Dermis microvascular lymphatic vessel endothelial cell (primary cell): ENCODE measurements around the gene COPS8. TPM values are rescaled to one million over a fixed set of nuclear protein-coding genes. Genes with fewer than 3 reads are reported as not detected.
A peak's percentile ranks its signal among the peaks of the same experiment; 100 is the strongest.

ENCODE experiments used
- DNase-seq, 2 donors: peaks; one replicate each; pipeline versions ENCODE4 v3.0.0 to v3.0.0-alpha.2; 2010; ENCODE audit warnings: low read depth in 2 of 2
- total RNA-seq: library from RNA; depleted of rRNA; stranded (reverse); fragments of >200 nt; gene quantifications from 2 replicates; pipeline ENCODE4 v1.2.1, GENCODE V29; 2014

The COPS8 gene
- total RNA-seq, 1 donor from 2014 or later = 63.7 TPM

DNA sequence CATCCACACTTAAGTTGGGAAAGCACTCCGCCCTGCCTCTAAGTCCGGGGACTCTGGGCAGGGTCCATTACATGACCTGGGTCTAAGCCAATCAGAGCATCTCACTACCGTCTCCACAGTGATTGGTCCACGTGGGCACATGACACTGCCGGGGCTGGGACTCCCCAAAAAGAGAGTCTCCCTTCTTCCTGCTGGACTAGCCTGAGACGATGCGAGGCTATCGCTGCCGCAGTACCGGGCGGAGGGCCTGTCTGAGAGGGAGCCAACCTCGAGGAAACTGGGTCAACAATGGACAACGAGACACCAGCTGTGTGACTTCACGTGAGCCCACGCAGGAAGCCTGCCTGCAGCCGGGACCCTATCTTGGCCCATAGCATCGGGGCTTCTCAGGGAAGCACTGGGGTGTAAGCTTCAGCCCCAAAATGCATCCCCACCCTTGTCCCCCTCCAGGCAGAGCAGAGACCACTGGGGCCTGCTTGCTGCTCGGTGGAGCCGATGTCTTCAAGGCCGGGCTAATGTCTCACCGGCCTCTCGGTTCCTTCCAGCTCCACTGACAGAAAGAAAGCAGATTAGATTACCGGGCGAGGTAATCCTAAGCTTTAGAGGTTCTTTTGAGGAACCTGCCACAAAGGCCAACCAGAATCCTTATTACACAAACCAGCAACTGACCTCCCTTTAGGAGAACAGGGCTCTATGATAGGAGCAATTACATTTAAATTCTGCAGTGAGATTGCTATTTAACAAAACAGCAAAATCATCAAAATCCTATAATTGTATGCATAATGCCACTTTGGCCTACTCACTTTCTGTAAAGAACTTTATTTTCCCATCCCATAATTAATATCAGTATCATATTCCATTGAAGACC, 21.3 kb upstream of the COPS8 start:
- DNase-seq = no peak

DNA sequence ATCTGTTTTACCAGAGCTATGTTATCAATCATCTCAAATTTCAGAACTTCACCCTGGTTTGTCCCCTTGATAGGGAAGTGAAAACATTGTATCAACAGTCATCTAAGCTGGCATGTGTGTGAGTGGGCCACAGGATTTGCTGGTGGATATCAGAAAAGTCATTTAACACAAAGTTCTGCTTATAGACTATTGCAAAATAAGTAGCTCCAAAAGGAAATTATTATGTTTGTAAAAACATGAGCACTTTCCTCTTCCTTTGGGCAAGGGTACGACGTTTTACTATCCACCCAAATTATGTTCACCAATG, 20.7 kb upstream of the COPS8 start:
- DNase-seq = no peak

GRCh38 chr2:237066396-237066795, 19.3 kb upstream of the COPS8 start:
- no peak for DNase-seq

- peak in 1 of 2 donors; percentile 35 for DNase-seq
Measured at GRCh38 chr2:237068005-237068576, 17.6 kb upstream of the COPS8 start.

- peak in 1 of 2 donors; percentile 64 for DNase-seq
Measured at GRCh38 chr2:237072067-237072931, 13.4 kb upstream of the COPS8 start.

- DNase-seq = peak in 1 of 2 donors; percentile 56
Measured at GRCh38 chr2:237073552-237073951, 12.1 kb upstream of the COPS8 start.

DNA sequence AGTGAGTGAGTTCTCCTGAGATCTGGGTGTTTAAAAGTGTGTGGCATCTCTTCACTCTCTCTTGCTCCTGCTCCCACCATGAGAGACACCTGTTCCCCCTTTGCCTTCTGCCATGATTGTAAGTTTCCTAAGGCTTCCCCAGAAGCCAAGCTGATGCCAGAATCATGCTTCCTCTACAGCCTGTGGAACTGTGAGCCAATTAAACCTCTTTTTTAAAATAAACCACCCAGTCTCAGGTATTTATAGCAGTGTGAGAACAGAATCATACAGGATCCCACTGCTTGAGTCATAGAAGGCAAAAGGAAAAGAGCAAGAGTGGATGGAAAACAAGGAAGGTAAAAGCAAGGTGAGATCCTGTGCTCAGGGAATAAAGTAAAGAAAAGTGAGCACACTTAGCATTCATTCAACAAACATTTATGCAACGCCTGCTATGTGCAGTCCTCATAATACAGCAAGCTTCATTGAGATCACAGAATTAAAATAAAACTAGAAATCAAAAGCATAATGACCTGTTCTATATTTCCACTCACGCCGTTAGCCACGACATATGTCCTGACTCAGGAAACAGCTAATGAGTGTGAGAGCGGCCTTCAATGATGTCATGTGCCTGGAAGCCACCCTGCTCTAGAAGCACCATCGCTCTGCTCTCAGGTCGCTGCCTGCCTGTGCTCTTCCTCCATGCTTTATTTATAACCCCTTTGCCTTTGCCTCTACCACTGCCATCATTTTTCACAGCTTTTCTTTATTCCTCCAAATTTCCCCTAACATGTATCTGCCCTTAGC, 11.3 kb upstream of the COPS8 start:
- DNase-seq = peak; percentile 38 to 69

GRCh38 chr2:237075749-237076599, 9.7 kb upstream of the COPS8 start:
- no peak for DNase-seq

DNA sequence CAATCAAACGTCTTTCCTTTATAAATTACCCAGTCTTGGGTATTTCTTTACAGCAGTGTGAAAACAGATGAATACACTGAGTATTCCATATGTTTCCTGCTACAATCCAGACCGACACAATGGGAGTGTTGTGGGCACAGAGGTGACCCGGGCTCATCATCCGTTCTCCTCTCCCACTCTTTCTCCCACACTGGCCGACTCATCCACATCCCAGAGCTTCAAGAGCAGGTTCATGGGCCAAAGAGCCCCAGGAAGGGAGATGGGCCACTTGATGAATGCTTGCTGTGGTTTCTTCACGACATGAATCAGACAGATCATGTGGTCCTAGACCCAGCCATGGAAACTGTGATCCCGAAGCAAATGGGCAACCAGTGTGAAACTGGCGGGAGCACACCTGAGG, 4.1 kb upstream of the COPS8 start:
- DNase-seq = no peak

- DNase-seq = no peak
Measured at GRCh38 chr2:237083026-237083425, 2.7 kb upstream of the COPS8 start.

- no peak for DNase-seq
Measured at GRCh38 chr2:237084444-237084843, 1.2 kb upstream of the COPS8 start.

DNA sequence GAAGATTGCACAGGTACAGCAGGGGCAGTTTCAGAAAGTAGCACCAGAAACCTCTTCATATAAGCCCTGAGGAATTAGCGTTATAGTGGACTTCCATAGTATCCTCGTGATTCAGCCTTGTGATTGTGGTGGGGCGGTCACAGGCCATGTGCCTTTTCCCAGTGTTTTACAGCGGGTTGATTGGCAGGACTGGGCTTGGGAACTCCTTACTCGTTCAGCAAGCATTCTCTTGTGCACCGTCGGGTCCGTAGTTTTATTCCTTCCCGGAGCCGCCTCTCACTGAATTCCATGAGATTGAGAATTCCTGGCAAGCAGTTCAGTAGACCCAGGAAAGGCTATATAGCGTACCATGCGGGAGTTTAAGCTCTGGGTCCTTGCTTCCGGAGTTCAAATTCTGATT, 5.2 kb downstream of the COPS8 start:
- DNase-seq = no peak

DNA sequence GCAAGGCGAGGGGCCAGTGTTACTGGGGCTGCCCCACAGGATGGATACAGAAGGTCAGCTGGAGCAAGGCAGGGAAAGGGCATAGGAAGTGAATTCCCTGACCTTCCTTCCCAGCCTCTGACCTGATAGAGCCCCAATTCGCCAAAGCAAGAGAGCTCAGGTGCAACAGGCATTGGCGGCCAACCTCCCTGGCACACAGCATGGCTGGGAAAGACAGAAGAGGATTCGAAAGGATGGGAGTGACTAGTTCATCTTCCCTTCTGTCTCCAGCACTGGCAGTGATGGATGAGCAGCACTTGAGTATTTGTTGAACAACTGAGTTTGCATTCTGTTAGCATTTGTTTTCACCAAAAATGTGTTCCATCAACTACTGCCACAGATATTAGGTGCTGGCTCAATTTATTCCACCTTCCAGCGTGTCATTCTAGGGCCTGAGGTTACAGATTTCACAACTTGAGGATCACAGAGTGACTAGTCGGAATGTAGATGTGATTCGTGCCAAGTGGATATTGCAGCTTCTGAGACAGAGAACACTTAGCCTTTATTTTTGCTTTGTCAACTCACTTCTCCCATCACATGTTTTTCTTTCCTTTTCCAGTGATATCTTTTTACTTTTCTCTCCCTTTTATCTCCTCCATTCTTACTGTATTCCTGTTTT, 6.2 kb downstream of the COPS8 start:
- peak in 1 of 2 donors; percentile 51 for DNase-seq

- peak in 1 of 2 donors; percentile 63 for DNase-seq
Measured at GRCh38 chr2:237092506-237092905, 6.8 kb downstream of the COPS8 start.

- peak; percentile 66 to 84 for DNase-seq
Measured at GRCh38 chr2:237092920-237093781, 7.5 kb downstream of the COPS8 start.

- peak; percentile 50 to 92 for DNase-seq
Measured at GRCh38 chr2:237096201-237096600, 10.5 kb downstream of the COPS8 start.

DNA sequence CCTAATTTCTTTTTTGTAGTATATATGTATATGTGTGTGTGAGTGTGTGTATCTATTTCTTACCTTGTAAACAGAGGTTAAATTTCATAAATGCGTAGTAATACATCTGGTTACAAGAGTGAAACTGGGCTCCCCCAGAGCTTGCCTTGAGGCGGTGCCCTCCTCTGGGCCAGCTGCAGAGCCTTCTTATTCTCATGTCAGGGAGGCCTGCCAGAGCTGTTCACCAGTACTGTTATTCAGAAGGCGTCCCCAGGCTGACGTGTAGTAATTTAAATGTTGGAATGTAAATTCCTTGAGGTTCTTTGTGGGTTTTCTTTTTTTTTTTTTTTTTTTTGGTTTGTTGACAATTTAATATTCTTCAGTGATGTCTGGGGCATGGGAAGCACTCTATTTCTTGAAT, 11.2 kb downstream of the COPS8 start:
- no peak for DNase-seq

GRCh38 chr2:237097326-237097910, 11.7 kb downstream of the COPS8 start:
- DNase-seq = no peak
